Astrocyte (in vitro differentiated cells and primary cell): ENCODE data around the gene PARP6. TPM values are rescaled to one million over a fixed set of nuclear protein-coding genes. Genes with fewer than 3 reads are reported as not detected.

ENCODE experiments used
- DNase-seq: peaks from one replicate; pipeline ENCODE4 v3.0.0-alpha.2; 2010; ENCODE audit warnings: low read depth
- FAIRE-seq: peaks from 2 replicates; lab custom pipeline; 2011; peaks lifted over from hg19 to GRCh38; lab: Jason Lieb, UNC
- H2AFZ ChIP-seq: 2 replicates; pipeline ENCODE4 v1.6.0; 2012; ENCODE audit warnings: low read depth, low read length, inconsistent platforms
- H3K27ac ChIP-seq: 2 replicates; pipeline ENCODE4 v1.5.1; 2011; ENCODE audit warnings: low read depth, low read length, inconsistent platforms
- H3K27me3 ChIP-seq: 2 replicates; pipeline ENCODE4 v1.6.0; 2011; ENCODE audit warnings: low read length, inconsistent platforms; ENCODE audit not compliant: insufficient read depth
- H3K36me3 ChIP-seq: 2 replicates; pipeline ENCODE4 v1.5.1; 2011; ENCODE audit warnings: low read length, inconsistent platforms; ENCODE audit not compliant: insufficient read depth
- H3K4me1 ChIP-seq: 2 replicates; pipeline ENCODE4 v1.5.1; 2011; ENCODE audit warnings: low read length, inconsistent platforms; ENCODE audit not compliant: insufficient read depth
- H3K4me2 ChIP-seq: 2 replicates; pipeline ENCODE4 v1.6.0; 2012; ENCODE audit warnings: low read length, inconsistent platforms
- H3K4me3 ChIP-seq: 2 replicates; pipeline ENCODE4 v1.5.1; 2011; ENCODE audit warnings: low read depth, mild to moderate bottlenecking, low read length, inconsistent platforms; ENCODE audit not compliant: insufficient read depth
- H3K79me2 ChIP-seq: 2 replicates; pipeline ENCODE4 v1.6.0; 2012; ENCODE audit warnings: mild to moderate bottlenecking, low read length, inconsistent platforms; ENCODE audit not compliant: insufficient read depth
- H3K9ac ChIP-seq: 2 replicates; pipeline ENCODE4 v1.6.0; 2012; ENCODE audit warnings: mild to moderate bottlenecking, low read length, inconsistent platforms
- H3K9me3 ChIP-seq: 2 replicates; pipeline ENCODE4 v1.5.1; 2012; ENCODE audit warnings: low read depth, mild to moderate bottlenecking, low read length, inconsistent platforms; ENCODE audit not compliant: insufficient read depth
- H4K20me1 ChIP-seq: 2 replicates; pipeline ENCODE4 v1.6.0; 2012; ENCODE audit warnings: low read length, inconsistent platforms; ENCODE audit not compliant: insufficient read depth
- H3K27ac Mint-ChIP-seq: one replicate; pipeline ENCODE4 v1.8.0; 2021; ENCODE audit warnings: mild to moderate bottlenecking, mixed read lengths; ENCODE audit not compliant: unreplicated experiment
- H3K27me3 Mint-ChIP-seq: one replicate; pipeline ENCODE4 v1.8.0; 2021; ENCODE audit warnings: low read depth, mixed read lengths; ENCODE audit not compliant: unreplicated experiment
- H3K36me3 Mint-ChIP-seq: one replicate; pipeline ENCODE4 v1.8.0; 2021; ENCODE audit warnings: low read depth, mixed read lengths; ENCODE audit not compliant: unreplicated experiment
- H3K4me1 Mint-ChIP-seq: one replicate; pipeline ENCODE4 v1.8.0; 2021; ENCODE audit warnings: low read depth, mixed read lengths; ENCODE audit not compliant: unreplicated experiment
- H3K4me3 Mint-ChIP-seq: one replicate; pipeline ENCODE4 v1.8.0; 2021; ENCODE audit warnings: mild to moderate bottlenecking, moderate library complexity, mixed read lengths; ENCODE audit not compliant: unreplicated experiment
- H3K9me3 Mint-ChIP-seq: one replicate; pipeline ENCODE4 v1.8.0; 2021; ENCODE audit warnings: mild to moderate bottlenecking, mixed read lengths; ENCODE audit not compliant: unreplicated experiment
- CTCF ChIP-seq: IDR thresholded peaks from 2 replicates; pipeline ENCODE4 v1.5.1; 2011; ENCODE audit warnings: low read depth, mild to moderate bottlenecking, inconsistent platforms, low read length, moderate library complexity; ENCODE audit not compliant: insufficient read depth
- EZH2 ChIP-seq: IDR thresholded peaks from 2 replicates; pipeline ENCODE4 v1.6.1; 2012; ENCODE audit warnings: mild to moderate bottlenecking, low read length, inconsistent platforms; ENCODE audit not compliant: insufficient read depth
- total RNA-seq: library from RNA; stranded (reverse); gene quantifications from 2 replicates; pipeline ENCODE4 v1.2.1, GENCODE V29; 2021

PARP6 gene
- total RNA-seq, 1 donor from 2014 or later = 62.7 TPM

- Histone ChIP-seq H3K27ac (no peak overlapping the region), H3K79me2 (peaks cover 8% of the 10 kb centered on the region), H2AFZ (peak overlapping the region; percentile 34), H3K9ac (no peak overlapping the region), H3K36me3 (peaks cover 37% of the 10 kb centered on the region), H3K9me3 (no peaks in the 10 kb centered on the region), H3K4me2 (peak overlapping the region; percentile 81), H3K4me1 (peaks cover 7% of the 10 kb centered on the region), H4K20me1 (peaks cover 52% of the 10 kb centered on the region), H3K4me3 (no peak overlapping the region), H3K27me3 (no peaks in the 10 kb centered on the region)
- peaks cover 13% of the 10 kb centered on the region for H3K36me3 Mint-ChIP-seq
- DNase-seq = no peak
- no peak overlapping the region for H3K27ac Mint-ChIP-seq
- H3K9me3 Mint-ChIP-seq = no peaks in the 10 kb centered on the region
- TF ChIP-seq EZH2 (no peak), CTCF (no peak)
- no peaks in the 10 kb centered on the region for H3K27me3 Mint-ChIP-seq
- no peak overlapping the region for H3K4me3 Mint-ChIP-seq
- peaks cover 13% of the 10 kb centered on the region for H3K4me1 Mint-ChIP-seq
- FAIRE-seq = no peak
Observed at GRCh38 chr15:72197041-72197459, 75.3 kb downstream of the PARP6 start.

GRCh38 chr15:72196409-72197040, 75.8 kb downstream of the PARP6 start:
- no peak overlapping the region for H2AFZ ChIP-seq
- Mint-ChIP-seq H3K27me3 (no peaks in the 10 kb centered on the region), H3K36me3 (peaks cover 13% of the 10 kb centered on the region), H3K4me1 (peaks cover 13% of the 10 kb centered on the region), H3K27ac (peak overlapping the region; percentile 53), H3K9me3 (no peaks in the 10 kb centered on the region), H3K4me3 (no peak overlapping the region)
- no peaks in the 10 kb centered on the region for H3K9me3 ChIP-seq
- H3K4me2 ChIP-seq = peak overlapping the region; percentile 81
- DNase-seq = no peak
- no peak overlapping the region for H3K4me3 ChIP-seq
- no peak overlapping the region for H3K9ac ChIP-seq
- no peak for TF ChIP-seq EZH2
- TF ChIP-seq CTCF = no peak
- no peak overlapping the region for H3K27ac ChIP-seq
- peaks cover 32% of the 10 kb centered on the region for H3K36me3 ChIP-seq
- peaks cover 47% of the 10 kb centered on the region for H4K20me1 ChIP-seq
- H3K79me2 ChIP-seq = peaks cover 5% of the 10 kb centered on the region
- no peaks in the 10 kb centered on the region for H3K27me3 ChIP-seq
- H3K4me1 ChIP-seq = peaks cover 7% of the 10 kb centered on the region
- no peak for FAIRE-seq

- peaks cover 8% of the 10 kb centered on the region for H3K36me3 Mint-ChIP-seq
- no peaks in the 10 kb centered on the region for H3K9me3 Mint-ChIP-seq
- H3K27me3 Mint-ChIP-seq = no peaks in the 10 kb centered on the region
Observed at GRCh38 chr15:72195101-72195511, 77.2 kb downstream of the PARP6 start.

More at GRCh38 chr15:72195101-72195511, 77.2 kb downstream of the PARP6 start:
- Histone ChIP-seq H3K4me2 (no peak overlapping the region), H3K9ac (no peak overlapping the region), H3K27ac (no peak overlapping the region), H3K4me3 (no peak overlapping the region), H2AFZ (no peak overlapping the region), H3K79me2 (no peaks in the 10 kb centered on the region), H3K9me3 (no peaks in the 10 kb centered on the region), H4K20me1 (peaks cover 32% of the 10 kb centered on the region), H3K36me3 (peaks cover 18% of the 10 kb centered on the region), H3K27me3 (peaks cover 6% of the 10 kb centered on the region), H3K4me1 (peaks cover 7% of the 10 kb centered on the region)
- Mint-ChIP-seq H3K4me3 (no peak overlapping the region), H3K27ac (no peak overlapping the region), H3K4me1 (peaks cover 6% of the 10 kb centered on the region)
- DNase-seq (no peak), FAIRE-seq (no peak)
- no peak for TF ChIP-seq CTCF
- no peak for TF ChIP-seq EZH2
